A673 (cell line): ENCODE measurements around the gene RPL31. TPM values are rescaled to one million over a fixed set of nuclear protein-coding genes. Genes with fewer than 3 reads are reported as not detected.
A peak's percentile ranks its signal among the peaks of the same experiment; 100 is the strongest.

Experiments
- BruUV-seq: library from RNA; stranded (reverse); fragments of 400-500 nt; replicated peaks from 2 replicates; lab custom pipeline; 2021; lab: Mats Ljungman, UMichigan
- CTCF ChIA-PET: fragments of 300-600 bp; sonication (Branson Sonifier 250); formaldehyde crosslinking; loops from one replicate; lab custom pipeline; 2022; ENCODE audit warnings: antibody characterized with exemption; lab: Charles Lee
- POLR2A ChIA-PET: fragments of 300-600 bp; sonication (Branson Sonifier 250); formaldehyde crosslinking; loops from one replicate; lab custom pipeline; 2022; ENCODE audit warnings: antibody characterized with exemption; ENCODE audit not compliant: low non-redundant PET; lab: Charles Lee
- DNase-seq: peaks from one replicate; pipeline ENCODE4 v3.0.0-alpha.2; 2015; ENCODE audit warnings: low spot score
- H3K27ac ChIP-seq: fragments of 200-600 bp; sonication (generic); 2 replicates; pipeline ENCODE4 v1.5.1; 2016; ENCODE audit warnings: mixed run types, low read depth, mild to moderate bottlenecking, mixed read lengths, antibody characterized with exemption, low read length; ENCODE audit not compliant: poor library complexity, severe bottlenecking
- H3K27me3 ChIP-seq: fragments of 200-600 bp; sonication (generic); replicated peaks from 2 replicates; pipeline ENCODE4 v1.6.1; 2017; ENCODE audit warnings: mixed run types, low read depth, mild to moderate bottlenecking, mixed read lengths, antibody characterized with exemption, low read length; ENCODE audit not compliant: insufficient read depth, poor library complexity
- H3K36me3 ChIP-seq: fragments of 200-600 bp; sonication (generic); 2 replicates; pipeline ENCODE4 v1.6.1; 2016; ENCODE audit warnings: mixed run types, mild to moderate bottlenecking, mixed read lengths, antibody characterized with exemption, low read length; ENCODE audit not compliant: insufficient read depth, poor library complexity, severe bottlenecking
- H3K4me1 ChIP-seq: fragments of 200-600 bp; sonication (generic); 2 replicates; pipeline ENCODE4 v1.6.1; 2017; ENCODE audit warnings: mixed run types, mild to moderate bottlenecking, mixed read lengths, antibody characterized with exemption, low read length; ENCODE audit not compliant: insufficient read depth, poor library complexity, severe bottlenecking
- H3K4me3 ChIP-seq: fragments of 200-600 bp; sonication (generic); 2 replicates; pipeline ENCODE4 v1.5.1; 2016; ENCODE audit warnings: low read depth, mixed run types, mild to moderate bottlenecking, mixed read lengths, low read length; ENCODE audit not compliant: poor library complexity, severe bottlenecking
- H3K9me3 ChIP-seq: fragments of 200-600 bp; sonication (generic); 2 replicates; pipeline ENCODE4 v1.6.1; 2016; ENCODE audit warnings: mixed run types, low read depth, mild to moderate bottlenecking, mixed read lengths, antibody characterized with exemption, low read length; ENCODE audit not compliant: poor library complexity, severe bottlenecking
- EZH2 ChIP-seq: fragments of 200-600 bp; sonication (generic); IDR thresholded peaks from 2 replicates; pipeline ENCODE4 v1.6.1; 2017; ENCODE audit warnings: borderline replicate concordance, low read depth, mild to moderate bottlenecking, mixed read lengths, antibody characterized with exemption, low read length; ENCODE audit not compliant: poor library complexity, severe bottlenecking
- intact Hi-C: fragments of 100-400 bp; cut with micrococcal nuclease; formaldehyde crosslinking; loops from one replicate; pipeline ENCODE4 v1.10.0; 2022; ENCODE audit not compliant: unreplicated experiment
- total RNA-seq: library from RNA; stranded (reverse); gene quantifications from 2 replicates; pipeline ENCODE4 v1.2.3, GENCODE V29; 2021
- TF ChIP-seq, protein P1 (sequence below): fragments of 300-800, 200-600 bp; sonication (generic); conservative IDR thresholded peaks from 2 replicates; pipeline ENCODE4 v1.5.1; 2017; ENCODE audit warnings: low read depth, mild to moderate bottlenecking, antibody characterized with exemption, low read length, moderate library complexity, mixed read lengths

RPL31 gene
- total RNA-seq, 1 experiment from 2014 or later: 1,196 TPM

- intact Hi-C loops: no loop called here
- no peak for TF ChIP-seq EZH2
- TF ChIP-seq, protein P1, sequence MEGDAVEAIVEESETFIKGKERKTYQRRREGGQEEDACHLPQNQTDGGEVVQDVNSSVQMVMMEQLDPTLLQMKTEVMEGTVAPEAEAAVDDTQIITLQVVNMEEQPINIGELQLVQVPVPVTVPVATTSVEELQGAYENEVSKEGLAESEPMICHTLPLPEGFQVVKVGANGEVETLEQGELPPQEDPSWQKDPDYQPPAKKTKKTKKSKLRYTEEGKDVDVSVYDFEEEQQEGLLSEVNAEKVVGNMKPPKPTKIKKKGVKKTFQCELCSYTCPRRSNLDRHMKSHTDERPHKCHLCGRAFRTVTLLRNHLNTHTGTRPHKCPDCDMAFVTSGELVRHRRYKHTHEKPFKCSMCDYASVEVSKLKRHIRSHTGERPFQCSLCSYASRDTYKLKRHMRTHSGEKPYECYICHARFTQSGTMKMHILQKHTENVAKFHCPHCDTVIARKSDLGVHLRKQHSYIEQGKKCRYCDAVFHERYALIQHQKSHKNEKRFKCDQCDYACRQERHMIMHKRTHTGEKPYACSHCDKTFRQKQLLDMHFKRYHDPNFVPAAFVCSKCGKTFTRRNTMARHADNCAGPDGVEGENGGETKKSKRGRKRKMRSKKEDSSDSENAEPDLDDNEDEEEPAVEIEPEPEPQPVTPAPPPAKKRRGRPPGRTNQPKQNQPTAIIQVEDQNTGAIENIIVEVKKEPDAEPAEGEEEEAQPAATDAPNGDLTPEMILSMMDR: no peak
- POLR2A ChIA-PET: interaction anchor here (0.6 kb wide), 1 partner anchor 194 kb away, joined by 3 read pairs; no protein-coding TSS in a partner anchor
- Histone ChIP-seq H3K4me1 (peaks cover 15% of the 10 kb centered on the region), H3K4me3 (no peak overlapping the region), H3K9me3 (no peaks in the 10 kb centered on the region), H3K36me3 (peaks cover 79% of the 10 kb centered on the region), H3K27me3 (no peaks in the 10 kb centered on the region), H3K27ac (peak overlapping the region; percentile 28)
- CTCF ChIA-PET: no interaction called here
- no TSS peak for BruUV-seq
- DNase-seq: no peak
These were observed 5.6 kb downstream of the RPL31 start for GRCh38 chr2:101007415-101008345.

- Histone ChIP-seq H3K4me1 (no peaks in the 10 kb centered on the region), H3K4me3 (no peak overlapping the region), H3K9me3 (no peaks in the 10 kb centered on the region), H3K36me3 (peaks cover 67% of the 10 kb centered on the region), H3K27ac (peak overlapping the region; percentile 25), H3K27me3 (no peaks in the 10 kb centered on the region)
- TF ChIP-seq, protein P1: no peak
- TF ChIP-seq EZH2: no peak
- intact Hi-C loops: no loop called here
- ChIA-PET POLR2A (no interaction called here), CTCF (no interaction called here)
- BruUV-seq: no TSS peak
- no peak for DNase-seq
These were observed 9.1 kb downstream of the RPL31 start for GRCh38 chr2:101011152-101011551.

GRCh38 chr2:101012054-101012705 lies 10.1 kb downstream of the RPL31 start:
- Histone ChIP-seq H3K27ac (no peak overlapping the region), H3K27me3 (no peaks in the 10 kb centered on the region), H3K36me3 (peaks cover 57% of the 10 kb centered on the region), H3K4me1 (no peaks in the 10 kb centered on the region), H3K9me3 (no peaks in the 10 kb centered on the region), H3K4me3 (no peak overlapping the region)
- DNase-seq: no peak
- intact Hi-C loops: loop anchor here (1.0 to 2.0 kb wide), 2 partner anchors 141 to 193 kb away; no protein-coding TSS in a partner anchor
- no TSS peak for BruUV-seq
- ChIA-PET POLR2A (no interaction called here), CTCF (interaction anchor here (0.5 to 1.0 kb wide), 6 partner anchors 34 to 350 kb away, joined by 3 to 7 read pairs (median 5); no protein-coding TSS in a partner anchor)
- TF ChIP-seq EZH2: no peak
- TF ChIP-seq, protein P1: no peak
